Measurements from ENCODE around the gene GSTT4.

DNA sequence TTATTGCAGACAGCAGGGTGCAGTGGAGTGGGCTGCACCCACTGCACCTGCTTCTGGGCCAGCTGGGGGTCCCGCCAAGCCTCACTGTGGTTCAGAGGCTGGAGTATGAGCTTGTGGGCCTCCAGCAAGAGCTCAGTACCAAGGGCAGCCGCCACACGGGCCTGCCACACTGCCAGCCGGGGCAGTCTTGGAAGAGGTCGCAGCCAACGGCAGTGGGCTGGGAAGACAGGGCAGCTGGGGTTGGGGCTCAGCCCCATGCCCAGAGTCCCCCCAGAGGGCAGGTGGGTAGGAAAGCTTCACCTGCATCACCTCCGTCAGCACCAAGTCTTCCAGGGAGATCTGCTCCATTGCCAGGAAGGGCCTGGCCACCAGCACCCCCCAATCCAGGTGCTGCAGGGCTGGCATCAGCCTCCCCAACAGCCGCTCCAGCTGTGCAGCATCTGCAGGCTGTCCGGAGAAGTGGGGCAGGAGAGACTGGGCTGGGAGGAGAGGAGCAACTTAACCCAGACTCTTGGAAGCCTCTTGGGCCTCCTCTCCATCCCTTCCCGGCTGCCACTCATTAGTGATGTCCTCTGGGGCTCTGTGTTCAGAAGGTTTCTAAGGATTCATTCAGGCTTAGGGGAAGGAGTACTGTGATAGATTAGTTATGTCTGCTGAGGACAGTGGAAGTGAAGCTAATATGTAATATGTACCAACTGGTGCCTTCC is 1.1 kb upstream of the GSTT4 start:
- no peak for TF ChIP-seq EZH2phosphoT487 (IDR thresholded peaks at IDR 0.05)
- TF ChIP-seq, protein P1, sequence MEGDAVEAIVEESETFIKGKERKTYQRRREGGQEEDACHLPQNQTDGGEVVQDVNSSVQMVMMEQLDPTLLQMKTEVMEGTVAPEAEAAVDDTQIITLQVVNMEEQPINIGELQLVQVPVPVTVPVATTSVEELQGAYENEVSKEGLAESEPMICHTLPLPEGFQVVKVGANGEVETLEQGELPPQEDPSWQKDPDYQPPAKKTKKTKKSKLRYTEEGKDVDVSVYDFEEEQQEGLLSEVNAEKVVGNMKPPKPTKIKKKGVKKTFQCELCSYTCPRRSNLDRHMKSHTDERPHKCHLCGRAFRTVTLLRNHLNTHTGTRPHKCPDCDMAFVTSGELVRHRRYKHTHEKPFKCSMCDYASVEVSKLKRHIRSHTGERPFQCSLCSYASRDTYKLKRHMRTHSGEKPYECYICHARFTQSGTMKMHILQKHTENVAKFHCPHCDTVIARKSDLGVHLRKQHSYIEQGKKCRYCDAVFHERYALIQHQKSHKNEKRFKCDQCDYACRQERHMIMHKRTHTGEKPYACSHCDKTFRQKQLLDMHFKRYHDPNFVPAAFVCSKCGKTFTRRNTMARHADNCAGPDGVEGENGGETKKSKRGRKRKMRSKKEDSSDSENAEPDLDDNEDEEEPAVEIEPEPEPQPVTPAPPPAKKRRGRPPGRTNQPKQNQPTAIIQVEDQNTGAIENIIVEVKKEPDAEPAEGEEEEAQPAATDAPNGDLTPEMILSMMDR (IDR thresholded peaks at IDR 0.05): no peak
